Measurements from ENCODE around the gene SMARCA4.
"Not testable (repeated sequence)": the region's sequence is repeated elsewhere in the genome, so short reads cannot be mapped to it uniquely, and the experiment has no call there.

Gene SMARCA4

DNA sequence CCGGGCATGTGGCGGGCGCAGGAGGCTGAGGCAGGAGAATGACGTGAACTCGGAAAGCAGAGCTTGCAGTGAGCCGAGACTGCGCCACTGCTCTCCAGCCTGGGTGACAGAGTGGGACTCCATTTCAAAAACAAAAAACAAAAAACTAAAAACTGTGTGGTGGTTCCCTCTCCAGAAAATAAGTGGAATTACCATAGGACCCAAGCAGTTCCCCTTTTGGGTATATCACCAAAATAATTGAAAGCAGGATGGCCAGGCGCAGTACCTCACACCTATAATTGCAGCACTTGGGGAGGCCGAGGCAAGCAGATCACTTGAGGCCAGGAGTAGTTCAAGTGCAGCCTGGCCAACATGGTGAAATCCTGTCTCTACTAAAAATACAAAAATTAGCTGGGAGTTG lies 112.7 kb downstream of the SMARCA4 start:
- no peaks in the 10 kb centered on the region for H3K36me3 ChIP-seq (ENCODE audit: control insufficient read depth in 2 of 2, insufficient read depth in 2 of 2, low read length in 2 of 2)
- no peak overlapping the region for H3K9ac ChIP-seq (ENCODE audit: low read depth in 1 of 2, low read length in 2 of 2)
- no peak overlapping the region for H3K27ac ChIP-seq (ENCODE audit: low read depth in 2 of 2, low read length in 2 of 2)
- no peaks in the 10 kb centered on the region for H3K4me1 ChIP-seq (ENCODE audit: control insufficient read depth in 2 of 2, insufficient read depth in 2 of 2, low read length in 2 of 2)
- H3K27me3 ChIP-seq (ENCODE audit: control insufficient read depth in 2 of 2, insufficient read depth in 2 of 2, low read length in 2 of 2), result no peaks in the 10 kb centered on the region
- no peak overlapping the region for H3K4me3 ChIP-seq (ENCODE audit: low read length in 2 of 2)
- H3K9me3 ChIP-seq (ENCODE audit: control insufficient read depth in 2 of 2, low read length in 2 of 2), result no peaks in the 10 kb centered on the region

DNA sequence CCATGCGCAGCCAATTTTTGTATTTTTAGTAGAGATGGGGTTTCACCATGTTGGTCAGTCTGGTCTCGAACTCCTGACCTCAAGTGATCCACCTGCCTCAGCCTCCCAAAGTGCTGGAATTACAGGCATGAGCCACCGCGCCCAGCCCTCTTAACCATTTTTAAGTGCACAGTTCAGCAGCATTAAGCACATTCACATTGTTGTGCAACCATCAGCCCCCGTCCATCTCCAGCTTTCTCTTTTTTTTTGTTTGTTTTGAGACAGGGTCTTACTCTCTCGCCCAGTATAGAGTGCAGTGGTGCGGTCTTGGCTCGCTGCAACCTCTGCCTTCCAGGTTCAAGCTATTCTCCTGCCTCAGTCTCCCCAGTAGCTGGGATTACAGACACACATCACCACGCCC lies 116.0 kb downstream of the SMARCA4 start:
- not testable (repeated sequence) for H3K4me1 ChIP-seq (ENCODE audit: control insufficient read depth in 2 of 2, insufficient read depth in 2 of 2, low read length in 2 of 2); H3K27me3 ChIP-seq (ENCODE audit: control insufficient read depth in 2 of 2, insufficient read depth in 2 of 2, low read length in 2 of 2); H3K9ac ChIP-seq (ENCODE audit: low read depth in 1 of 2, low read length in 2 of 2); H3K27ac ChIP-seq (ENCODE audit: low read depth in 2 of 2, low read length in 2 of 2); H3K9me3 ChIP-seq (ENCODE audit: control insufficient read depth in 2 of 2, low read length in 2 of 2); H3K36me3 ChIP-seq (ENCODE audit: control insufficient read depth in 2 of 2, insufficient read depth in 2 of 2, low read length in 2 of 2); H3K4me3 ChIP-seq (ENCODE audit: low read length in 2 of 2)

DNA sequence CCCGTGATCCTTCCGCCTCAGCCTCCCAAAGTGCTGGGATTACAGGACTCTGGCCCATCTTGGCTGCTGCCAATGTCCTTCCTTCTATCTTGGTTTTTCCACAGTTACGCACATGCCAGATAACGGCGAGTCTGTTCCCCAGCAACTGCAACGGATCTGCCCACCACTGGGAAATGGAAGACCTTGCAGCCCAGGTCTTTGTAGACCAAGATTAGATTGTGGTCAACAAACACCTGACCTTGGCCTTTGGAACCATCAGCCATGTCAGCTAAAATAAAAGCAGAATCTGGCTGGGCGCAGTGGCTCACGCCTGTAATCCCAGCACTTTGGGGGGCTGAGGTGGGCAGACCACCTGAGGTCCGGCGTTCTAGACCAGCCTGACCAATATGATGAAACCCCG lies 118.1 kb downstream of the SMARCA4 start:
- Histone ChIP-seq H3K27ac (ENCODE audit: low read depth in 2 of 2, low read length in 2 of 2) (no peak overlapping the region), H3K9ac (ENCODE audit: low read depth in 1 of 2, low read length in 2 of 2) (no peak overlapping the region)

DNA sequence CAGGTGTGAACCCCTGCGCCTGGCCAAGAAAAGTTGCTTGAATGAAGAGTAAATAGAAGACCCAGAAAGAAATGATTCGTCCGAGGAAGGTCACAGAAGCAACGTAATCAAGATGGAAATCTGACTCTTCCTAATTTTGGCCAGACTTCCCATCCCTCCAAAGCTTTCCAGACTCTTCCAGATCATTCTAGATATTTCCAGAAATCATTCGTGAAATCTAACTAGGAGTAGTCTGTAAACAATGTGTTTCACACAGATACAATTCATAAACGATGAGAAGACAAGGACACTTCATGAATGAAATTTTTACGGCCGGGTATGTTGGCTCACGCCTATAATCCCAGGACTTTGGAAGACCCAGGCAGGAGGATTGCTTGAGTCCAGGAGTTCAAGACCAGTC lies 119.2 kb downstream of the SMARCA4 start:
- Histone ChIP-seq H3K36me3 (ENCODE audit: control insufficient read depth in 2 of 2, insufficient read depth in 2 of 2, low read length in 2 of 2) (no peaks in the 10 kb centered on the region), H3K9ac (ENCODE audit: low read depth in 1 of 2, low read length in 2 of 2) (no peak overlapping the region), H3K27ac (ENCODE audit: low read depth in 2 of 2, low read length in 2 of 2) (no peak overlapping the region), H3K9me3 (ENCODE audit: control insufficient read depth in 2 of 2, low read length in 2 of 2) (no peaks in the 10 kb centered on the region), H3K4me3 (ENCODE audit: low read length in 2 of 2) (no peak overlapping the region), H3K4me1 (ENCODE audit: control insufficient read depth in 2 of 2, insufficient read depth in 2 of 2, low read length in 2 of 2) (no peaks in the 10 kb centered on the region), H3K27me3 (ENCODE audit: control insufficient read depth in 2 of 2, insufficient read depth in 2 of 2, low read length in 2 of 2) (no peaks in the 10 kb centered on the region)

More for the DNA sequence above, 118.1 kb downstream of the SMARCA4 start:
- H3K36me3 ChIP-seq (ENCODE audit: control insufficient read depth in 2 of 2, insufficient read depth in 2 of 2, low read length in 2 of 2), result no peaks in the 10 kb centered on the region
- H3K27me3 ChIP-seq (ENCODE audit: control insufficient read depth in 2 of 2, insufficient read depth in 2 of 2, low read length in 2 of 2), result no peaks in the 10 kb centered on the region
- H3K4me1 ChIP-seq (ENCODE audit: control insufficient read depth in 2 of 2, insufficient read depth in 2 of 2, low read length in 2 of 2), result no peaks in the 10 kb centered on the region
- H3K9me3 ChIP-seq (ENCODE audit: control insufficient read depth in 2 of 2, low read length in 2 of 2), result no peaks in the 10 kb centered on the region
- no peak overlapping the region for H3K4me3 ChIP-seq (ENCODE audit: low read length in 2 of 2)

DNA sequence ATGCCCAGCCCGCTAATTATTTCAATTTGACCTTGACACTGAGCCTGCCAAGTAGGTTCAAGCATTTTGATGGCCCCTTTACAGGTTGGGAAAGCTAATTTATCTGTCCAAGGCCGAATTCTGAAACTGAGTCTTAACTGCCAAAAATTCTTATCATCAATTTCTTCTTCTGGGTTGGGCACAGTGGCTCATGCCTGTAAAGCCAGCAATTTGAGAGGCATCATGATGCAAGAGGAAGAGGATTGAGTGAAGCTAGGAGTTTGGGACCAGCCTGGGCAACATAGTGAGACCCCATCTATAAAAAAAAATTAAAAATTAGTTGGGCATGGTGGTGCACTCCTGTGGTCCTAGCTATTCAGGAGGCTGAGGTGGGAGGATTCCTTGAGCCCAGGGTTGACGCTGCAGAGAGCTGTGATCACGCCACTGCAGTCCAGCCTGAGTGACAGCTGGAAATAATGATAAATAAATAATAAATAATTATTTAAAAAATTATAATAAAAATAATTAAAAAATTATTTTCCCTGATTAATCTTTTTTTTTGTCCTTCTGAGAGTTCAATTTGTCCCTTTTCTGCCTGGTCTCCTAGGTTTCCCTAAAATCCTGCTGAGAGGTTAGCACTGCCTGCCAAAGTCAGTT lies 127.2 kb downstream of the SMARCA4 start:
- Histone ChIP-seq H3K4me3 (ENCODE audit: low read length in 2 of 2) (peak overlapping the region; percentile 78 to 88), H3K27ac (ENCODE audit: low read depth in 2 of 2, low read length in 2 of 2) (peak overlapping the region; percentile 90 to 99), H3K27me3 (ENCODE audit: control insufficient read depth in 2 of 2, insufficient read depth in 2 of 2, low read length in 2 of 2) (no peaks in the 10 kb centered on the region), H3K9ac (ENCODE audit: low read depth in 1 of 2, low read length in 2 of 2) (peak overlapping the region; percentile 85 to 94), H3K9me3 (ENCODE audit: control insufficient read depth in 2 of 2, low read length in 2 of 2) (no peaks in the 10 kb centered on the region), H3K36me3 (ENCODE audit: control insufficient read depth in 2 of 2, insufficient read depth in 2 of 2, low read length in 2 of 2) (no peaks in the 10 kb centered on the region), H3K4me1 (ENCODE audit: control insufficient read depth in 2 of 2, insufficient read depth in 2 of 2, low read length in 2 of 2) (peaks cover 27 to 29% of the 10 kb centered on the region in 2 donors)

DNA sequence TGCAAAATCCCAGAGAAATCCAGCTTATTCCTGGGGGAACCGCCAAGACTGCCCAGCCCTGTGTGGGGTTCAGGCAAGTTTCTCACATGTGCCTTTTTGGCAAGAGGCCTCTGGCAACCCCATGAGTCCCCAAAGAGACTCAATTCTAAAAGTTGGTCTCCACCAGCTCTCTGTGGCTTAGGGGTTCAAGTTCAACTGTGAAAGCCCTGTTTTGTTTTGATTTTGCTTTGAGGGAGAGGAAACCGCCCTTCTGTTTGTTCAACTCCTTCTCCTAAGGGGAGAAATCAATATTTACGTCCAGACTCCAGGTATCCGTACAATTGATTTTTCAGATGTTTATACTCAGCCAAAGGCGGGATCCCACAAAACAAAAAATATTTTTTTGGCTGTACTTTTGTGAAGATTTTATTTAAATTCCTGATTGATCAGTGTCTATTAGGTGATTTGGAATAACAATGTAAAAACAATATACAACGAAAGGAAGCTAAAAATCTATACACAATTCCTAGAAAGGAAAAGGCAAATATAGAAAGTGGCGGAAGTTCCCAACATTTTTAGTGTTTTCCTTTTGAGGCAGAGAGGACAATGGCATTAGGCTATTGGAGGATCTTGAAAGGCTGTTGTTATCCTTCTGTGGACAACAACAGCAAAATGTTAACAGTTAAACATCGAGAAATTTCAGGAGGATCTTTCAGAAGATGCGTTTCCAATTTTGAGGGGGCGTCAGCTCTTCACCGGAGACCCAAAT lies 127.8 kb downstream of the SMARCA4 start:
- Histone ChIP-seq H3K4me3 (ENCODE audit: low read length in 2 of 2) (peak overlapping the region; percentile 78 to 88), H3K9ac (ENCODE audit: low read depth in 1 of 2, low read length in 2 of 2) (peak overlapping the region; percentile 85 to 94), H3K36me3 (ENCODE audit: control insufficient read depth in 2 of 2, insufficient read depth in 2 of 2, low read length in 2 of 2) (no peaks in the 10 kb centered on the region), H3K27ac (ENCODE audit: low read depth in 2 of 2, low read length in 2 of 2) (peak overlapping the region; percentile 90 to 99), H3K4me1 (ENCODE audit: control insufficient read depth in 2 of 2, insufficient read depth in 2 of 2, low read length in 2 of 2) (peaks cover 28 to 30% of the 10 kb centered on the region in 2 donors), H3K27me3 (ENCODE audit: control insufficient read depth in 2 of 2, insufficient read depth in 2 of 2, low read length in 2 of 2) (no peaks in the 10 kb centered on the region), H3K9me3 (ENCODE audit: control insufficient read depth in 2 of 2, low read length in 2 of 2) (no peaks in the 10 kb centered on the region)

DNA sequence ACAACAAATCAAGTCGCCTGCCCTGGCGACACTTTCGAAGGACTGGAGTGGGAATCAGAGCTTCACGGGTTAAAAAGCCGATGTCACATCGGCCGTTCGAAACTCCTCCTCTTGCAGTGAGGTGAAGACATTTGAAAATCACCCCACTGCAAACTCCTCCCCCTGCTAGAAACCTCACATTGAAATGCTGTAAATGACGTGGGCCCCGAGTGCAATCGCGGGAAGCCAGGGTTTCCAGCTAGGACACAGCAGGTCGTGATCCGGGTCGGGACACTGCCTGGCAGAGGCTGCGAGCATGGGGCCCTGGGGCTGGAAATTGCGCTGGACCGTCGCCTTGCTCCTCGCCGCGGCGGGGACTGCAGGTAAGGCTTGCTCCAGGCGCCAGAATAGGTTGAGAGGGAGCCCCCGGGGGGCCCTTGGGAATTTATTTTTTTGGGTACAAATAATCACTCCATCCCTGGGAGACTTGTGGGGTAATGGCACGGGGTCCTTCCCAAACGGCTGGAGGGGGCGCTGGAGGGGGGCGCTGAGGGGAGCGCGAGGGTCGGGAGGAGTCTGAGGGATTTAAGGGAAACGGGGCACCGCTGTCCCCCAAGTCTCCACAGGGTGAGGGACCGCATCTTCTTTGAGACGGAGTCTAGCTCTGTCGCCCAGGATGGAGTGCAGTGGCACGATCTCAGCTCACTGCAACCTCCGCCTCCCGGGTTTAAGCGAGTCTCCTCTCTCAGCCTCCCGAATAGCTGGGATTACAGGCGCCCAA lies 128.6 kb downstream of the SMARCA4 start, which contains the start of gene LDLR:
TSS of gene LDLR (plus strand) at position 210 of the 760 bp plus-strand sequence. CDS start at position 296, 86 bp downstream.
- Histone ChIP-seq H3K36me3 (ENCODE audit: control insufficient read depth in 2 of 2, insufficient read depth in 2 of 2, low read length in 2 of 2) (no peaks in the 10 kb centered on the region), H3K27me3 (ENCODE audit: control insufficient read depth in 2 of 2, insufficient read depth in 2 of 2, low read length in 2 of 2) (no peaks in the 10 kb centered on the region), H3K9ac (ENCODE audit: low read depth in 1 of 2, low read length in 2 of 2) (peak within 1 kb of the TSS; percentile 85 to 94), H3K27ac (ENCODE audit: low read depth in 2 of 2, low read length in 2 of 2) (peak within 1 kb of the TSS; percentile 90 to 99), H3K4me3 (ENCODE audit: low read length in 2 of 2) (peak within 1 kb of the TSS; percentile 78 to 88), H3K4me1 (ENCODE audit: control insufficient read depth in 2 of 2, insufficient read depth in 2 of 2, low read length in 2 of 2) (peaks cover 32% of the 10 kb centered on the region in 2 donors), H3K9me3 (ENCODE audit: control insufficient read depth in 2 of 2, low read length in 2 of 2) (no peaks in the 10 kb centered on the region)

DNA sequence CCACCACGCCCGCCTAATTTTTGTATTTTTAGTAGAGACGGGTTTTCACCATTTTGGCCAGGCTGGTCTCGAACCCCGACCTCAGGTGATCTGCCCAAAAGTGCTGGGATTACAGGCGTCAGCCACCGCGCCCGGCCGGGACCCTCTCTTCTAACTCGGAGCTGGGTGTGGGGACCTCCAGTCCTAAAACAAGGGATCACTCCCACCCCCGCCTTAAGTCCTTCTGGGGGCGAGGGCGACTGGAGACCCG lies 129.1 kb downstream of the SMARCA4 start:
- not testable (repeated sequence) for H3K27me3 ChIP-seq (ENCODE audit: control insufficient read depth in 2 of 2, insufficient read depth in 2 of 2, low read length in 2 of 2); H3K36me3 ChIP-seq (ENCODE audit: control insufficient read depth in 2 of 2, insufficient read depth in 2 of 2, low read length in 2 of 2); H3K9me3 ChIP-seq (ENCODE audit: control insufficient read depth in 2 of 2, low read length in 2 of 2)
- peaks cover 36 to 37% of the 10 kb centered on the region in 2 donors for H3K4me1 ChIP-seq (ENCODE audit: control insufficient read depth in 2 of 2, insufficient read depth in 2 of 2, low read length in 2 of 2)
- H3K4me3 ChIP-seq (ENCODE audit: low read length in 2 of 2), result peak overlapping the region; percentile 78 to 88
- H3K27ac ChIP-seq (ENCODE audit: low read depth in 2 of 2, low read length in 2 of 2), result peak overlapping the region; percentile 90 to 99
- peak overlapping the region; percentile 85 to 94 for H3K9ac ChIP-seq (ENCODE audit: low read depth in 1 of 2, low read length in 2 of 2)

DNA sequence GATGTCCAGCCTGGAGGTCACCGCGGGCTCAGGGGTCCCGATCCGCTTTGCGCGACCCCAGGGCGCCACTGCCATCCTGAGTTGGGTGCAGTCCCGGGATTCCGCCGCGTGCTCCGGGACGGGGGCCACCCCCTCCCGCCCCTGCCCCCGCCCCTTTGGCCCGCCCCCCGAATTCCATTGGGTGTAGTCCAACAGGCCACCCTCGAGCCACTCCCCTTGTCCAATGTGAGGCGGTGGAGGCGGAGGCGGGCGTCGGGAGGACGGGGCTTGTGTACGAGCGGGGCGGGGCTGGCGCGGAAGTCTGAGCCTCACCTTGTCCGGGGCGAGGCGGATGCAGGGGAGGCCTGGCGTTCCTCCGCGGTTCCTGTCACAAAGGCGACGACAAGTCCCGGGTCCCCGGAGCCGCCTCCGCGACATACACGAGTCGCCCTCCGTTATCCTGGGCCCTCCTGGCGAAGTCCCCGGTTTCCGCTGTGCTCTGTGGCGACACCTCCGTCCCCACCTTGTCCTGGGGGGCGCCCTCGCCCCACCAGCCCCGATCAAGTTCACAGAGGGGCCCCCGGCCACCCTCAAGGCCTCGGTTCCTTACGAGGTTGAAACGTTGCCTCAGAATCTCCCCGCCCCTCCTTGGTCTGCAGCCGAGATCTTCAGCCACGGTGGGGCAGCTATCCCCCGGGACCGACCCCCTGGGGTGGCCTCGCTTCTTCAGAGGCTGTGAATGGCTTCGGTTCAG lies 129.6 kb downstream of the SMARCA4 start:
- Histone ChIP-seq H3K4me3 (ENCODE audit: low read length in 2 of 2) (peak overlapping the region; percentile 86 to 88), H3K4me1 (ENCODE audit: control insufficient read depth in 2 of 2, insufficient read depth in 2 of 2, low read length in 2 of 2) (peaks cover 35 to 38% of the 10 kb centered on the region in 2 donors), H3K36me3 (ENCODE audit: control insufficient read depth in 2 of 2, insufficient read depth in 2 of 2, low read length in 2 of 2) (no peaks in the 10 kb centered on the region), H3K9ac (ENCODE audit: low read depth in 1 of 2, low read length in 2 of 2) (peak overlapping the region; percentile 87 to 98), H3K27me3 (ENCODE audit: control insufficient read depth in 2 of 2, insufficient read depth in 2 of 2, low read length in 2 of 2) (no peaks in the 10 kb centered on the region), H3K9me3 (ENCODE audit: control insufficient read depth in 2 of 2, low read length in 2 of 2) (no peaks in the 10 kb centered on the region), H3K27ac (ENCODE audit: low read depth in 2 of 2, low read length in 2 of 2) (peak overlapping the region; percentile 97 to 99)

Measured in mucosa of rectum (tissue), 2 donors.